H1 (cell line): ENCODE measurements around the gene ME1. TPM values are rescaled to one million over a fixed set of nuclear protein-coding genes. Genes with fewer than 3 reads are reported as not detected.

Experiments used
- CTCF ChIA-PET: fragments of 300-600 bp; sonication (Branson Sonifier 250); formaldehyde crosslinking; loops from one replicate; lab custom pipeline; 2021; ENCODE audit not compliant: partially characterized antibody; lab: Charles Lee
- POLR2A ChIA-PET: fragments of 300-600 bp; sonication (Branson Sonifier 250); formaldehyde crosslinking; loops from one replicate; lab custom pipeline; 2021; ENCODE audit warnings: inconsistent platforms; ENCODE audit not compliant: partially characterized antibody; lab: Charles Lee
- DNase-seq, 2 experiments: peaks; one replicate each; pipeline versions ENCODE4 v3.0.0 to v3.0.0-alpha.2; 2010 to 2022; ENCODE audit warnings: low spot score in 2 of 2, low read depth in 1 of 2, mixed read lengths in 1 of 2
- FAIRE-seq: peaks from 2 replicates; lab custom pipeline; 2011; peaks lifted over from hg19 to GRCh38; lab: Jason Lieb, UNC
- H2AFZ ChIP-seq: 2 replicates; pipeline ENCODE4 v1.8.1; 2012; ENCODE audit warnings: low read length, inconsistent platforms
- H2AK5ac ChIP-seq: 2 replicates; pipeline ENCODE4 v1.6.1; 2013; ENCODE audit warnings: low read depth, low read length
- H2BK120ac ChIP-seq: replicated peaks from 2 replicates; pipeline ENCODE3; 2013; ENCODE audit warnings: low read depth, low read length, inconsistent platforms
- H2BK12ac ChIP-seq: 2 replicates; pipeline ENCODE4 v1.6.1; 2013; ENCODE audit warnings: low read depth, low read length
- H2BK15ac ChIP-seq: 2 replicates; pipeline ENCODE4 v1.6.1; 2013; ENCODE audit warnings: low read length
- H2BK20ac ChIP-seq: 2 replicates; pipeline ENCODE4 v1.6.1; 2013; ENCODE audit warnings: low read length
- H2BK5ac ChIP-seq: 2 replicates; pipeline ENCODE4 v1.6.1; 2013; ENCODE audit warnings: low read depth, low read length
- H3K14ac ChIP-seq: 2 replicates; pipeline ENCODE4 v1.6.1; 2013; ENCODE audit warnings: inconsistent platforms; ENCODE audit not compliant: insufficient read length
- H3K18ac ChIP-seq: 2 replicates; pipeline ENCODE4 v1.6.1; 2013; ENCODE audit warnings: low read length; ENCODE audit errors: extremely low read depth
- H3K23ac ChIP-seq: 2 replicates; pipeline ENCODE4 v1.6.1; 2013; ENCODE audit warnings: inconsistent platforms; ENCODE audit not compliant: insufficient read length
- H3K23me2 ChIP-seq: 2 replicates; pipeline ENCODE4 v1.6.1; 2013; ENCODE audit warnings: low read depth, low read length
- H3K27ac ChIP-seq: 2 replicates; pipeline ENCODE4 v1.6.1; 2011; ENCODE audit warnings: low read depth, low read length, inconsistent platforms
- H3K27me3 ChIP-seq, 4 experiments: replicated peaks in 1 of 4; 1 replicate in 1 of 4; 2 replicates in 3 of 4; pipeline versions ENCODE4 v1.6.1 to v1.8.1; 2011 to 2013; ENCODE audit warnings: low read length in 3 of 4, mild to moderate bottlenecking in 3 of 4, inconsistent platforms in 2 of 4, mixed read lengths in 2 of 4, moderate library complexity in 1 of 4; ENCODE audit not compliant: control insufficient read depth in 3 of 4, insufficient read depth in 3 of 4; ENCODE audit errors: extremely low read depth in 1 of 4
- H3K36me3 ChIP-seq, 4 experiments: 2 replicates each; pipeline versions ENCODE4 v1.6.1 to v1.8.1; 2011 to 2013; ENCODE audit warnings: mild to moderate bottlenecking in 4 of 4, low read length in 3 of 4, moderate library complexity in 2 of 4, control low read depth in 1 of 4, inconsistent platforms in 1 of 4; ENCODE audit not compliant: insufficient read depth in 4 of 4, control insufficient read depth in 2 of 4
- H3K4ac ChIP-seq: replicated peaks from 2 replicates; pipeline ENCODE3; 2013; ENCODE audit warnings: low read length, low read depth, mixed read lengths, inconsistent platforms; ENCODE audit not compliant: insufficient read length
- H3K4me1 ChIP-seq, 4 experiments: replicated peaks in 1 of 4; 1 replicate in 1 of 4; 2 replicates in 3 of 4; pipeline versions ENCODE4 v1.6.1 to v1.8.1; 2011 to 2013; ENCODE audit warnings: low read length in 3 of 4, inconsistent platforms in 2 of 4, mixed read lengths in 1 of 4; ENCODE audit not compliant: insufficient read depth in 4 of 4, control insufficient read depth in 3 of 4
- H3K4me2 ChIP-seq, 2 experiments: 2 replicates each; pipeline versions ENCODE4 v1.6.1 to v1.8.1; 2011 to 2013; ENCODE audit warnings: low read depth in 2 of 2, low read length in 2 of 2, control low read depth in 1 of 2, inconsistent platforms in 1 of 2, mild to moderate bottlenecking in 1 of 2; ENCODE audit not compliant: insufficient read depth in 1 of 2
- H3K4me3 ChIP-seq, 4 experiments: fragments of 200-600, 300-600 bp in 1 of 4; sonication (generic), shearing (Covaris generic), sonication (Bioruptor Twin) in 1 of 4; 2 replicates each; pipeline versions ENCODE4 v1.5.1 to v1.8.1; 2011 to 2016; ENCODE audit warnings: low read length in 4 of 4, low read depth in 3 of 4, control low read depth in 2 of 4, inconsistent platforms in 2 of 4, mild to moderate bottlenecking in 2 of 4, mixed read lengths in 1 of 4, moderate library complexity in 1 of 4; ENCODE audit not compliant: insufficient read depth in 2 of 4; ENCODE audit errors: extremely low read depth in 1 of 4
- H3K56ac ChIP-seq: replicated peaks from 2 replicates; pipeline ENCODE3; 2013; ENCODE audit warnings: low read depth, mild to moderate bottlenecking, mixed read lengths, low read length, inconsistent platforms; ENCODE audit not compliant: insufficient read length
- H3K79me1 ChIP-seq: 2 replicates; pipeline ENCODE4 v1.6.1; 2013; ENCODE audit warnings: low read depth, low read length, control low read depth
- H3K79me2 ChIP-seq, 2 experiments: 2 replicates each; pipeline versions ENCODE4 v1.6.1 to v1.8.1; 2012 to 2013; ENCODE audit warnings: low read length in 2 of 2, mild to moderate bottlenecking in 2 of 2, inconsistent platforms in 1 of 2; ENCODE audit not compliant: insufficient read depth in 2 of 2, control insufficient read depth in 1 of 2
- H3K9ac ChIP-seq, 4 experiments: replicated peaks in 1 of 4; 1 replicate in 1 of 4; 2 replicates in 3 of 4; pipeline versions ENCODE4 v1.6.1 to v1.8.1; 2011 to 2013; ENCODE audit warnings: low read depth in 3 of 4, low read length in 3 of 4, control low read depth in 2 of 4, mild to moderate bottlenecking in 2 of 4, moderate library complexity in 2 of 4, inconsistent platforms in 1 of 4; ENCODE audit errors: extremely low read depth in 1 of 4
- H3K9me3 ChIP-seq, 2 experiments: 2 replicates each; pipeline versions ENCODE4 v1.6.1 to v1.8.1; 2012 to 2013; ENCODE audit warnings: mild to moderate bottlenecking in 2 of 2, moderate library complexity in 2 of 2, control low read depth in 1 of 2, inconsistent platforms in 1 of 2, low read depth in 1 of 2, low read length in 1 of 2, mixed read lengths in 1 of 2; ENCODE audit not compliant: insufficient read depth in 2 of 2
- H4K20me1 ChIP-seq, 2 experiments: replicated peaks in 1 of 2; 2 replicates each; pipeline versions ENCODE3 to v1.8.1; 2011 to 2013; ENCODE audit warnings: inconsistent platforms in 2 of 2, low read length in 2 of 2, mild to moderate bottlenecking in 1 of 2; ENCODE audit not compliant: insufficient read depth in 2 of 2, control insufficient read depth in 1 of 2
- H4K5ac ChIP-seq: 2 replicates; pipeline ENCODE4 v1.6.1; 2013; ENCODE audit warnings: low read length, low read depth, mixed read lengths, inconsistent platforms; ENCODE audit not compliant: insufficient read length
- H4K8ac ChIP-seq: 2 replicates; pipeline ENCODE4 v1.8.0; 2013; ENCODE audit warnings: mild to moderate bottlenecking, moderate library complexity, low read length, inconsistent platforms; ENCODE audit not compliant: insufficient read depth; ENCODE audit errors: extremely low read depth
- H4K91ac ChIP-seq: replicated peaks from 2 replicates; pipeline ENCODE3; 2013; ENCODE audit warnings: low read length, mixed read lengths, inconsistent platforms; ENCODE audit not compliant: insufficient read length
- TBP ChIP-seq: IDR thresholded peaks from 2 replicates; pipeline ENCODE4 v1.6.1; 2011; ENCODE audit warnings: low read depth, low read length, improper control_type of control experiment
- WGBS, 2 experiments: shearing (Covaris generic) in 1 of 2; methylation state at CpG; one replicate each; pipeline versions ENCODE4 v1.1.6 to v1.1.7; 2013 to 2015; ENCODE audit warnings: low lambda C conversion rate in 2 of 2, mixed read lengths in 2 of 2, inconsistent platforms in 1 of 2, low coverage in 1 of 2, missing lambda C conversion rate in 1 of 2; ENCODE audit not compliant: insufficient replicate concordance in 2 of 2, insufficient coverage in 1 of 2, insufficient read length in 1 of 2; ENCODE audit errors: extremely low coverage in 1 of 2, missing lambda C conversion rate in 1 of 2; 5-methylcytosine and 5-hydroxymethylcytosine counted together
- polyA plus RNA-seq, 7 experiments: library from polyadenylated mRNA; depleted of rRNA in 3 of 7; stranded (reverse) in 5 of 7; unstranded in 2 of 7; fragments of >200 nt in 5 of 7; fragments of 200-250 nt in 2 of 7; gene quantifications; 1 replicate in 5 of 7; 2 replicates in 1 of 7; 4 replicates in 1 of 7; pipeline versions ENCODE4 v1.2.1 to v1.2.3, GENCODE V29; 2011 to 2013; ENCODE audit warnings: missing spikeins in 2 of 7, mixed read lengths in 2 of 7
- total RNA-seq: library from RNA; stranded (reverse); fragmentation: NEBNext Ultra II Directional; extraction: Animal tissue kit (Norgen Biotek cat#: 25700); gene quantifications from 2 replicates; pipeline ENCODE4 v1.2.1, GENCODE V29; 2021

The ME1 gene
- total and polyA plus RNA-seq, 2 of the 8 experiments (the other 6 are each of a cell fraction or from before 2014, with no cell fraction given) = 1.3 to 3.9 TPM

- CTCF ChIA-PET = interaction anchor here (12.3 kb wide), 1 partner anchor 99 kb away, joined by 166 read pairs; the partner anchor contains the start of gene PRSS35
Observed at GRCh38 chr6:83413068-83413467, 17.8 kb downstream of the ME1 start.

More at GRCh38 chr6:83413068-83413467, 17.8 kb downstream of the ME1 start:
- Histone ChIP-seq H3K23ac (no peak overlapping the region), H2BK15ac (no peak overlapping the region), H3K79me1 (no peaks in the 10 kb centered on the region), H3K56ac (no peak overlapping the region), H3K18ac (no peak overlapping the region), H4K20me1 (no peaks in the 10 kb centered on the region), H3K27ac (no peak overlapping the region), H4K91ac (no peak overlapping the region), H3K4ac (no peak overlapping the region), H2AFZ (no peak overlapping the region), H3K9me3 (no peaks in the 10 kb centered on the region), H2AK5ac (no peak overlapping the region), H3K4me2 (no peak overlapping the region), H4K8ac (no peak overlapping the region), H3K9ac (no peak overlapping the region), H2BK5ac (no peak overlapping the region), H3K36me3 (no peaks in the 10 kb centered on the region), H2BK12ac (no peak overlapping the region), H2BK120ac (no peak overlapping the region), H3K27me3 (no peaks in the 10 kb centered on the region), H4K5ac (no peak overlapping the region), H3K4me3 (no peak overlapping the region), H3K14ac (no peak overlapping the region), H3K23me2 (no peaks in the 10 kb centered on the region), H2BK20ac (no peak overlapping the region), H3K79me2 (no peaks in the 10 kb centered on the region), H3K4me1 (no peaks in the 10 kb centered on the region)
- POLR2A ChIA-PET = no interaction called here
- FAIRE-seq = no peak
- DNase-seq = no peak
- WGBS, 2 experiments = 95% methylated on average over 2 of the region's 2 CpGs; no CpG with 5 or more reads in 1 of the 2 experiments
- TF ChIP-seq TBP = no peak
